ENCODE measurements around the gene PCNX3.

DNA sequence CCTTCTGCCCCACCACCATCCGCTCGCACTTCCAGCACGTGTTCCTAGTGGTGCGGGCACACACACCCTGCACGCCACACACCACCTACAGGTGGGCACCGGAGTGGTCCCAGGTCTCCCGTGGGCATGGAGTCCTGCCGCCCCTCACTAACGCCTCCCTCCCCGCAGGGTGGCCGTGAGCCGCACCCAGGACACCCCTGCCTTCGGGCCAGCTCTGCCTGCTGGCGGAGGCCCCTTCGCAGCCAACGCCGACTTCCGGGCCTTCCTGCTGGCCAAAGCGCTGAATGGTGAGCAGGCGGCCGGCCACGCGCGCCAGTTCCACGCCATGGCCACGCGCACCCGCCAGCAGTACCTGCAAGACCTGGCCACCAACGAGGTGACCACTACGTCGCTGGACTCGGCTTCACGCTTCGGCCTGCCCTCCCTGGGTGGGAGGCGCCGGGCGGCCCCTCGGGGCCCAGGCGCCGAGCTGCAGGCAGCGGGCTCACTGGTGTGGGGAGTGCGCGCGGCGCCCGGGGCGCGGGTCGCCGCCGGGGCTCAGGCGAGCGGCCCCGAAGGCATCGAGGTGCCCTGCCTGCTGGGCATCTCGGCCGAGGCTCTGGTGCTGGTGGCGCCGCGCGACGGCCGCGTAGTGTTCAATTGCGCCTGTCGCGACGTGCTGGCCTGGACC lies 30.8 kb downstream of the PCNX3 start:
- no peak for TF ChIP-seq POLR2A (IDR thresholded peaks at IDR 0.05; ENCODE audit: low read length)
- no peak for TF ChIP-seq GATA1 (IDR thresholded peaks at IDR 0.05; ENCODE audit: low read depth, low read length)
